Measurements from ENCODE around the gene ATP6V1B1. TPM values are rescaled to one million over a fixed set of nuclear protein-coding genes. Genes with fewer than 3 reads are reported as not detected.
A peak's percentile ranks its signal among the peaks of the same experiment; 100 is the strongest.

ATP6V1B1 gene
- total RNA-seq, 1 experiment from 2014 or later, result not detected

DNA sequence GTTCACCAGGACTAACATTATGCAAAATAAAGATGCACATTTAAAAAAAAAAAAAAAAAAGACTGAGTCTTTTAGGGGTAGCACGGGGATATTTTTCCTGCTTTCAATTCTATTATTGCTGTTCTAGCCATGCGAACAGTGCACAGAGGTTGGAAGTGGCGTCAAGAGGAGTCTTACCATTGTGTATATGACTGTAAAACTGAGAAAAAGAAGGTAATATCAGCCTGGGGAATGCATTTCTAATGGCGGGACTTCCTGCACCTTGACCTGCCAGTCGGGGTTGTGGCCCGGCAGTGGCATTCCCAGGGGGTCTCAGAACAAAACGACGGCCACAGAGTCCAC, 48.5 kb upstream of the ATP6V1B1 start:
- H3K36me3 Mint-ChIP-seq, result no peaks in the 10 kb centered on the region; the same call in 1 of the 2 replicates
- POLR2A ChIA-PET, result interaction anchor here (1.6 kb wide), 1 partner anchor 9 kb away, joined by 4 read pairs; no protein-coding TSS in a partner anchor
- peaks cover 100% of the 10 kb centered on the region for H3K27me3 Mint-ChIP-seq (ENCODE audit: low read depth)
- no peaks in the 10 kb centered on the region for H3K9me3 Mint-ChIP-seq
- DNase-seq (ENCODE audit: low spot score), result no peak
- CTCF ChIA-PET, result interaction anchor here (0.7 to 1.3 kb wide), 3 partner anchors 15 to 73 kb away, joined by 3 to 7 read pairs (median 3); no protein-coding TSS in a partner anchor
- H3K4me1 Mint-ChIP-seq, result peaks cover 32% of the 10 kb centered on the region
- ATAC-seq, result no peak; the same call in 1 of the 2 replicates
- peak overlapping the region; percentile 63 for H3K4me3 Mint-ChIP-seq
- H3K27ac Mint-ChIP-seq, result no peak overlapping the region
- TF ChIP-seq PRRX2 (CRISPR knock-in tag; IDR thresholded peaks at IDR 0.05) (no peak), ZNF416 (CRISPR knock-in tag; IDR thresholded peaks at IDR 0.05) (no peak), SP1 (CRISPR knock-in tag; conservative IDR thresholded peaks at IDR 0.05) (no peak), JUN (CRISPR knock-in tag; IDR thresholded peaks at IDR 0.05) (no peak), CDX4 (CRISPR knock-in tag; IDR thresholded peaks at IDR 0.05; ENCODE audit: borderline replicate concordance) (no peak)
- TF ChIP-seq, protein P1, sequence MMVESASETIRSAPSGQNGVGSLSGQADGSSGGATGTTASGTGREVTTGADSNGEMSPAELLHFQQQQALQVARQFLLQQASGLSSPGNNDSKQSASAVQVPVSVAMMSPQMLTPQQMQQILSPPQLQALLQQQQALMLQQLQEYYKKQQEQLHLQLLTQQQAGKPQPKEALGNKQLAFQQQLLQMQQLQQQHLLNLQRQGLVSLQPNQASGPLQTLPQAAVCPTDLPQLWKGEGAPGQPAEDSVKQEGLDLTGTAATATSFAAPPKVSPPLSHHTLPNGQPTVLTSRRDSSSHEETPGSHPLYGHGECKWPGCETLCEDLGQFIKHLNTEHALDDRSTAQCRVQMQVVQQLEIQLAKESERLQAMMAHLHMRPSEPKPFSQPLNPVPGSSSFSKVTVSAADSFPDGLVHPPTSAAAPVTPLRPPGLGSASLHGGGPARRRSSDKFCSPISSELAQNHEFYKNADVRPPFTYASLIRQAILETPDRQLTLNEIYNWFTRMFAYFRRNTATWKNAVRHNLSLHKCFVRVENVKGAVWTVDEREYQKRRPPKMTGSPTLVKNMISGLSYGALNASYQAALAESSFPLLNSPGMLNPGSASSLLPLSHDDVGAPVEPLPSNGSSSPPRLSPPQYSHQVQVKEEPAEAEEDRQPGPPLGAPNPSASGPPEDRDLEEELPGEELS (CRISPR knock-in tag; IDR thresholded peaks at IDR 0.05), result no peak

DNA sequence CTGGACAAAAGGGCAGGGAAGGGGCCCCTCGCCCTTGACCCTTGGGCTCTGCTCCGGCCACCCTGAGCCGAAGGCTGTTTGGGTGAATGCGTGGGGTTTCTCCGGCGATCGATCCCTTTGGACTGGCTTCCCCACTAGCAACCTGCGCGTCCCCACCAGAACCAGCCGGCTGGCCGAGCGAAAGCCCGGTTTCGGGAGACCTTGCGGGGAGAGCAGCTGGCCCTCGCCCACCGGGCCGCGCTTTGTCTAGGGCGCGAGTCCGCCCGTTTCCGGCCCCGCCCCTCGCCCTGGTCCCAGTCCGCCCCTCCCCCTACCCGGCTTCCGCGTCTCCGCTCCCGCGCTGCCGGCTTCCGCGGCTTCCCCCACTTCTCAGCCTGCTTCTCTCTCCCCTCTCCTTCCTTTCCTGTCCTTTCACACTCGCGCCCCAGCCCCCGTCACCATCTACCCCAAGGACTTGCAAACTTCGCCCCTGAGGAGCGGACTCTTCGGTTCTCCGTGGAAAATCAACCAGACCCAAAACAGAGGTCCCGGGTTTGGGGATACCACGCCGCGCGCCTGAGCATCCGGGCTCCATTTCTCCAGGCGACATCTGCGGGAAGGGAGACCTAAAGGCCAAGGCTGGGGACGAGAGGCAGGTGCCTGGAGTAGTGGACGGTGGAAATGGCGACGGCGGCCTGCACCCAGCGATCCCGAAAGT, 48.0 kb upstream of the ATP6V1B1 start:
- DNase-seq (ENCODE audit: low spot score) (peak; percentile 87), ATAC-seq (peak; percentile 59)
- POLR2A ChIA-PET, result interaction anchor here (1.6 kb wide), 1 partner anchor 9 kb away, joined by 4 read pairs; no protein-coding TSS in a partner anchor
- Mint-ChIP-seq H3K9me3 (no peaks in the 10 kb centered on the region), H3K4me3 (peak overlapping the region; percentile 63), H3K36me3 (no peaks in the 10 kb centered on the region; the same call in 1 of the 2 replicates), H3K4me1 (peaks cover 32% of the 10 kb centered on the region), H3K27me3 (ENCODE audit: low read depth) (peaks cover 100% of the 10 kb centered on the region), H3K27ac (no peak overlapping the region)
- CTCF ChIA-PET, result interaction anchor here (0.7 to 1.3 kb wide), 3 partner anchors 16 to 73 kb away, joined by 3 to 7 read pairs (median 3); no protein-coding TSS in a partner anchor
- TF ChIP-seq ETV6 (CRISPR knock-in tag; IDR thresholded peaks at IDR 0.05) (no peak), SMAD3 (CRISPR knock-in tag; IDR thresholded peaks at IDR 0.05; ENCODE audit: borderline replicate concordance) (no peak), ZNF281 (CRISPR knock-in tag; IDR thresholded peaks at IDR 0.05) (peak; percentile 75; the same call in 1 of the 2 replicates), ZNF532 (CRISPR knock-in tag; IDR thresholded peaks at IDR 0.05; ENCODE audit: borderline replicate concordance) (no peak), NFE2L1 (CRISPR knock-in tag; IDR thresholded peaks at IDR 0.05) (0 out of 2 replicates have a peak, but pooled peaks have one; percentile 29), GABPB1 (CRISPR knock-in tag; IDR thresholded peaks at IDR 0.05) (peak; percentile 17; the same call in 1 of the 2 replicates), IRF1 (CRISPR knock-in tag; IDR thresholded peaks at IDR 0.05) (no peak), SP1 (CRISPR knock-in tag; conservative IDR thresholded peaks at IDR 0.05) (no peak; the same call in 1 of the 2 replicates), GRHL2 (CRISPR knock-in tag; IDR thresholded peaks at IDR 0.05; ENCODE audit: insufficient replicate concordance, severe bottlenecking) (no peak), KAT7 (CRISPR knock-in tag; IDR thresholded peaks at IDR 0.05; ENCODE audit: borderline replicate concordance) (no peak), FOXP1 (CRISPR knock-in tag; IDR thresholded peaks at IDR 0.05; ENCODE audit: borderline replicate concordance) (peak; percentile 21; the same call in 1 of the 2 replicates)
- TF ChIP-seq, protein P2, sequence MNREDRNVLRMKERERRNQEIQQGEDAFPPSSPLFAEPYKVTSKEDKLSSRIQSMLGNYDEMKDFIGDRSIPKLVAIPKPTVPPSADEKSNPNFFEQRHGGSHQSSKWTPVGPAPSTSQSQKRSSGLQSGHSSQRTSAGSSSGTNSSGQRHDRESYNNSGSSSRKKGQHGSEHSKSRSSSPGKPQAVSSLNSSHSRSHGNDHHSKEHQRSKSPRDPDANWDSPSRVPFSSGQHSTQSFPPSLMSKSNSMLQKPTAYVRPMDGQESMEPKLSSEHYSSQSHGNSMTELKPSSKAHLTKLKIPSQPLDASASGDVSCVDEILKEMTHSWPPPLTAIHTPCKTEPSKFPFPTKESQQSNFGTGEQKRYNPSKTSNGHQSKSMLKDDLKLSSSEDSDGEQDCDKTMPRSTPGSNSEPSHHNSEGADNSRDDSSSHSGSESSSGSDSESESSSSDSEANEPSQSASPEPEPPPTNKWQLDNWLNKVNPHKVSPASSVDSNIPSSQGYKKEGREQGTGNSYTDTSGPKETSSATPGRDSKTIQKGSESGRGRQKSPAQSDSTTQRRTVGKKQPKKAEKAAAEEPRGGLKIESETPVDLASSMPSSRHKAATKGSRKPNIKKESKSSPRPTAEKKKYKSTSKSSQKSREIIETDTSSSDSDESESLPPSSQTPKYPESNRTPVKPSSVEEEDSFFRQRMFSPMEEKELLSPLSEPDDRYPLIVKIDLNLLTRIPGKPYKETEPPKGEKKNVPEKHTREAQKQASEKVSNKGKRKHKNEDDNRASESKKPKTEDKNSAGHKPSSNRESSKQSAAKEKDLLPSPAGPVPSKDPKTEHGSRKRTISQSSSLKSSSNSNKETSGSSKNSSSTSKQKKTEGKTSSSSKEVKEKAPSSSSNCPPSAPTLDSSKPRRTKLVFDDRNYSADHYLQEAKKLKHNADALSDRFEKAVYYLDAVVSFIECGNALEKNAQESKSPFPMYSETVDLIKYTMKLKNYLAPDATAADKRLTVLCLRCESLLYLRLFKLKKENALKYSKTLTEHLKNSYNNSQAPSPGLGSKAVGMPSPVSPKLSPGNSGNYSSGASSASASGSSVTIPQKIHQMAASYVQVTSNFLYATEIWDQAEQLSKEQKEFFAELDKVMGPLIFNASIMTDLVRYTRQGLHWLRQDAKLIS (CRISPR knock-in tag; IDR thresholded peaks at IDR 0.05; ENCODE audit: borderline replicate concordance), result no peak
